Neural cell (in vitro differentiated cells): ENCODE results near the gene PTPRO.

Source experiments
- EP300 ChIP-seq: fragments of 450-650 bp; conservative IDR thresholded peaks from 2 replicates; pipeline ENCODE4 v1.6.1; 2014; ENCODE audit warnings: antibody characterized with exemption, mild to moderate bottlenecking, moderate library complexity; ENCODE audit not compliant: poor library complexity, severe bottlenecking
- EZH2 ChIP-seq: fragments of 200-600, 300-800 bp; shearing (Covaris generic), sonication (generic); IDR thresholded peaks from 2 replicates; pipeline ENCODE4 v1.6.1; 2014; ENCODE audit warnings: antibody characterized with exemption, low read length, borderline replicate concordance, mild to moderate bottlenecking; ENCODE audit not compliant: insufficient read depth, poor library complexity, severe bottlenecking
- MXI1 ChIP-seq: fragments of 450-650 bp; conservative IDR thresholded peaks from 2 replicates; pipeline ENCODE4 v1.6.1; 2014; ENCODE audit warnings: antibody characterized with exemption, mild to moderate bottlenecking; ENCODE audit not compliant: poor library complexity, severe bottlenecking
- POLR2AphosphoS5 ChIP-seq: IDR thresholded peaks from 2 replicates; pipeline ENCODE4 v1.6.1; 2012
- RAD21 ChIP-seq: fragments of 450-650 bp; conservative IDR thresholded peaks from 2 replicates; pipeline ENCODE4 v1.6.1; 2014; ENCODE audit warnings: antibody characterized with exemption, mild to moderate bottlenecking, moderate library complexity
- SMC3 ChIP-seq: fragments of 450-650 bp; conservative IDR thresholded peaks from 2 replicates; pipeline ENCODE4 v1.6.1; 2014; ENCODE audit warnings: antibody characterized with exemption, mild to moderate bottlenecking, moderate library complexity; ENCODE audit not compliant: poor library complexity
- TAF1 ChIP-seq: IDR thresholded peaks from 2 replicates; pipeline ENCODE4 v1.6.1; 2012; ENCODE audit warnings: low read depth
- TF ChIP-seq, protein P1 (sequence below): fragments of 450-650 bp; IDR thresholded peaks from 2 replicates; pipeline ENCODE4 v1.5.1; 2014; ENCODE audit warnings: antibody characterized with exemption, mild to moderate bottlenecking, moderate library complexity; ENCODE audit not compliant: poor library complexity, severe bottlenecking
- TF ChIP-seq, protein P2 (sequence below): IDR thresholded peaks from 2 replicates; pipeline ENCODE4 v1.6.1; 2012; ENCODE audit warnings: borderline replicate concordance

DNA sequence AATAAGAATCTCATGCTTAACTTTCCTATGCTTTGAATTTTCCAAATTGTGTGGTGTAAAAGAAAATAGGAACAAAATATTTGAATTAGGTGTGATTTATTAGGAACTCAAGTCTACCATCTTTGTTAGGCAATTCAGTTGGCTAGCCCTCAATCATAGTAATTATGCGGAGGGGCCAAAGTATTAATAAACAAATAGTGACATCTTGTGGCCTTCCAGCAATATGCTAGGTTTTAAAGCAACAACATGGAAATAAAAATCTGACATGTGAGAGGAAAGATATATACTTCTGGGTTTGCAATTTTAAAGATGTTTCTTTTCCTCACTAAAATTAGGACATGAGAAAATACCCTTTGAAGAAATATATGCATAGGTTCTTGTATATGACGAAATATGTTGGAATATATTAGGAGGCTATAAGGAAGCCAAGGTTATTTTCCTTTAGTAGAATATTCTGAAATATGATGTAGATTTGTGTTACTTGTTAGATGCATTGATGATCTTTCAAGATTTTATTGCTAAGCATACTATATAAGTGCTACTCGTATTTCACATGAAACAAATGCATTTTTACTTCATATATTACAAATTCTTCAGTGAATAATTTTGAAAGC lies 200.4 kb downstream of the PTPRO start:
- no peak for TF ChIP-seq EZH2
- TF ChIP-seq, protein P1, sequence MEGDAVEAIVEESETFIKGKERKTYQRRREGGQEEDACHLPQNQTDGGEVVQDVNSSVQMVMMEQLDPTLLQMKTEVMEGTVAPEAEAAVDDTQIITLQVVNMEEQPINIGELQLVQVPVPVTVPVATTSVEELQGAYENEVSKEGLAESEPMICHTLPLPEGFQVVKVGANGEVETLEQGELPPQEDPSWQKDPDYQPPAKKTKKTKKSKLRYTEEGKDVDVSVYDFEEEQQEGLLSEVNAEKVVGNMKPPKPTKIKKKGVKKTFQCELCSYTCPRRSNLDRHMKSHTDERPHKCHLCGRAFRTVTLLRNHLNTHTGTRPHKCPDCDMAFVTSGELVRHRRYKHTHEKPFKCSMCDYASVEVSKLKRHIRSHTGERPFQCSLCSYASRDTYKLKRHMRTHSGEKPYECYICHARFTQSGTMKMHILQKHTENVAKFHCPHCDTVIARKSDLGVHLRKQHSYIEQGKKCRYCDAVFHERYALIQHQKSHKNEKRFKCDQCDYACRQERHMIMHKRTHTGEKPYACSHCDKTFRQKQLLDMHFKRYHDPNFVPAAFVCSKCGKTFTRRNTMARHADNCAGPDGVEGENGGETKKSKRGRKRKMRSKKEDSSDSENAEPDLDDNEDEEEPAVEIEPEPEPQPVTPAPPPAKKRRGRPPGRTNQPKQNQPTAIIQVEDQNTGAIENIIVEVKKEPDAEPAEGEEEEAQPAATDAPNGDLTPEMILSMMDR, result peak; percentile 90
- no peak for TF ChIP-seq POLR2AphosphoS5
- TF ChIP-seq MXI1, result no peak
- no peak for TF ChIP-seq EP300
- TF ChIP-seq, protein P2, sequence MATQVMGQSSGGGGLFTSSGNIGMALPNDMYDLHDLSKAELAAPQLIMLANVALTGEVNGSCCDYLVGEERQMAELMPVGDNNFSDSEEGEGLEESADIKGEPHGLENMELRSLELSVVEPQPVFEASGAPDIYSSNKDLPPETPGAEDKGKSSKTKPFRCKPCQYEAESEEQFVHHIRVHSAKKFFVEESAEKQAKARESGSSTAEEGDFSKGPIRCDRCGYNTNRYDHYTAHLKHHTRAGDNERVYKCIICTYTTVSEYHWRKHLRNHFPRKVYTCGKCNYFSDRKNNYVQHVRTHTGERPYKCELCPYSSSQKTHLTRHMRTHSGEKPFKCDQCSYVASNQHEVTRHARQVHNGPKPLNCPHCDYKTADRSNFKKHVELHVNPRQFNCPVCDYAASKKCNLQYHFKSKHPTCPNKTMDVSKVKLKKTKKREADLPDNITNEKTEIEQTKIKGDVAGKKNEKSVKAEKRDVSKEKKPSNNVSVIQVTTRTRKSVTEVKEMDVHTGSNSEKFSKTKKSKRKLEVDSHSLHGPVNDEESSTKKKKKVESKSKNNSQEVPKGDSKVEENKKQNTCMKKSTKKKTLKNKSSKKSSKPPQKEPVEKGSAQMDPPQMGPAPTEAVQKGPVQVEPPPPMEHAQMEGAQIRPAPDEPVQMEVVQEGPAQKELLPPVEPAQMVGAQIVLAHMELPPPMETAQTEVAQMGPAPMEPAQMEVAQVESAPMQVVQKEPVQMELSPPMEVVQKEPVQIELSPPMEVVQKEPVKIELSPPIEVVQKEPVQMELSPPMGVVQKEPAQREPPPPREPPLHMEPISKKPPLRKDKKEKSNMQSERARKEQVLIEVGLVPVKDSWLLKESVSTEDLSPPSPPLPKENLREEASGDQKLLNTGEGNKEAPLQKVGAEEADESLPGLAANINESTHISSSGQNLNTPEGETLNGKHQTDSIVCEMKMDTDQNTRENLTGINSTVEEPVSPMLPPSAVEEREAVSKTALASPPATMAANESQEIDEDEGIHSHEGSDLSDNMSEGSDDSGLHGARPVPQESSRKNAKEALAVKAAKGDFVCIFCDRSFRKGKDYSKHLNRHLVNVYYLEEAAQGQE, result no peak
- TF ChIP-seq TAF1, result no peak
- TF ChIP-seq RAD21, result peak; percentile 93
- peak; percentile 91 for TF ChIP-seq SMC3
